HepG2 (cell line): ENCODE results near the gene IL1R1. TPM values are rescaled to one million over a fixed set of nuclear protein-coding genes. Genes with fewer than 3 reads are reported as not detected.

ENCODE experiments used
- ATAC-seq: fragments of 200-7000 bp; cut with Tn5 transposase; 3 replicates; pipeline ENCODE4 v1.9.1; 2020; ENCODE audit warnings: mild to moderate bottlenecking, moderate library complexity
- BruUV-seq: library from RNA; stranded (reverse); fragments of 400-500 nt; replicated peaks from 2 replicates; lab custom pipeline; 2021; lab: Mats Ljungman, UMichigan
- CTCF ChIA-PET: fragments of 300-600 bp; formaldehyde crosslinking; extraction: SDS; loops from one replicate; lab custom pipeline; 2021; ENCODE audit warnings: low total read pairs, inconsistent platforms, low intra/inter-chr PET ratio; lab: Yijun Ruan, JAX
- POLR2A ChIA-PET: fragments of 350-600 bp; sonication (Branson Sonifier 250); formaldehyde crosslinking; loops from one replicate; lab custom pipeline; 2020; ENCODE audit warnings: antibody characterized with exemption, inconsistent platforms; lab: Yijun Ruan, JAX
- DNase-seq: peaks from one replicate; pipeline ENCODE4 v3.0.0-alpha.2; 2015; ENCODE audit warnings: low spot score
- FAIRE-seq: peaks from 3 replicates; lab custom pipeline; 2011; peaks lifted over from hg19 to GRCh38; lab: Jason Lieb, UNC
- H2AFZ ChIP-seq: one replicate; pipeline ENCODE4 v1.6.1; 2011; ENCODE audit warnings: low read length, inconsistent platforms
- H3K27ac ChIP-seq: fragments of 300-600 bp; 3 replicates; pipeline ENCODE4 v1.8.0; 2011; ENCODE audit warnings: mixed run types, mild to moderate bottlenecking, mixed read lengths, low read length, inconsistent platforms; ENCODE audit not compliant: insufficient read depth; ENCODE audit errors: extremely low read length
- H3K27me3 ChIP-seq, 2 experiments: fragments of 200-600 bp in 1 of 2; 2 replicates in 1 of 2; 3 replicates in 1 of 2; pipeline versions ENCODE4 v1.6.0 to v1.8.0; 2011; ENCODE audit warnings: low read length in 2 of 2, mild to moderate bottlenecking in 2 of 2, moderate library complexity in 2 of 2, inconsistent platforms in 1 of 2; ENCODE audit not compliant: insufficient read depth in 2 of 2, control insufficient read depth in 1 of 2
- H3K36me3 ChIP-seq, 2 experiments: fragments of 200-600 bp in 1 of 2; replicated peaks in 1 of 2; 2 replicates in 1 of 2; 3 replicates in 1 of 2; pipeline versions ENCODE4 v1.5.1 to v1.8.0; 2011; ENCODE audit warnings: low read length in 2 of 2, inconsistent platforms in 1 of 2; ENCODE audit not compliant: insufficient read depth in 2 of 2, control insufficient read depth in 1 of 2
- H3K4me1 ChIP-seq: 2 replicates; pipeline ENCODE4 v1.5.1; 2012; ENCODE audit warnings: low read length, inconsistent platforms; ENCODE audit not compliant: insufficient read depth
- H3K4me2 ChIP-seq: 2 replicates; pipeline ENCODE4 v1.6.0; 2011; ENCODE audit warnings: low read depth, low read length, inconsistent platforms
- H3K4me3 ChIP-seq, 3 experiments: fragments of 200-600 bp in 1 of 3; sonication (generic), shearing (Covaris generic) in 1 of 3; replicated peaks in 1 of 3; 2 replicates each; pipeline ENCODE4 v1.5.1; 2011 to 2016; ENCODE audit warnings: low read length in 3 of 3, inconsistent platforms in 2 of 3, low read depth in 2 of 3, mild to moderate bottlenecking in 2 of 3, control low read depth in 1 of 3, mixed read lengths in 1 of 3; ENCODE audit not compliant: insufficient read depth in 1 of 3
- H3K79me2 ChIP-seq: one replicate; pipeline ENCODE4 v1.6.1; 2011; ENCODE audit warnings: low read length, inconsistent platforms; ENCODE audit not compliant: insufficient read depth
- H3K9ac ChIP-seq: 2 replicates; pipeline ENCODE4 v1.6.0; 2011; ENCODE audit warnings: mild to moderate bottlenecking, low read depth, low read length, inconsistent platforms; ENCODE audit not compliant: insufficient read depth
- H3K9me3 ChIP-seq: 2 replicates; pipeline ENCODE4 v1.5.1; 2012; ENCODE audit warnings: mild to moderate bottlenecking, low read length
- H4K20me1 ChIP-seq: 2 replicates; pipeline ENCODE4 v1.6.0; 2011; ENCODE audit warnings: inconsistent platforms, mild to moderate bottlenecking, low read length, moderate library complexity; ENCODE audit not compliant: insufficient read depth
- HNF4G ChIP-seq, 2 experiments: sonication (generic) in 1 of 2; formaldehyde crosslinking in 1 of 2; IDR thresholded peaks; 2 replicates each; pipeline versions ENCODE4 v1.4.0 to v1.6.1; 2011 to 2020; ENCODE audit warnings: borderline replicate concordance in 2 of 2, low read depth in 2 of 2, mild to moderate bottlenecking in 2 of 2, low read length in 1 of 2, missing genetic modification reagents in 1 of 2, moderate library complexity in 1 of 2
- HNRNPH1 ChIP-seq: fragments of 200-400 bp; formaldehyde crosslinking; optimal IDR thresholded peaks from 2 replicates; pipeline ENCODE3; 2017; ENCODE audit warnings: mild to moderate bottlenecking, low read depth, low read length
- KDM1A ChIP-seq: IDR thresholded peaks from 2 replicates; pipeline ENCODE4 v1.6.1; 2016; ENCODE audit warnings: missing compliant biosample characterization
- NAIF1 ChIP-seq: sonication (generic); formaldehyde crosslinking; IDR thresholded peaks from 2 replicates; pipeline ENCODE4 v1.5.0; 2020; ENCODE audit warnings: mild to moderate bottlenecking, missing genetic modification reagents, borderline replicate concordance
- REL ChIP-seq: sonication (generic); formaldehyde crosslinking; conservative IDR thresholded peaks from 2 replicates; pipeline ENCODE4 v1.8.0; 2022; ENCODE audit warnings: mild to moderate bottlenecking, missing genetic modification reagents, moderate library complexity
- SAFB2 ChIP-seq: sonication (generic); formaldehyde crosslinking; IDR thresholded peaks from 2 replicates; pipeline ENCODE4 v1.5.1; 2020; ENCODE audit warnings: missing genetic modification reagents, low read depth, mild to moderate bottlenecking, borderline replicate concordance
- SUZ12 ChIP-seq: fragments of 150-350 bp; IDR thresholded peaks from 2 replicates; pipeline ENCODE4 v1.6.1; 2014; ENCODE audit warnings: low read depth, low read length
- ZNF446 ChIP-seq: sonication (generic); formaldehyde crosslinking; IDR thresholded peaks from 2 replicates; pipeline ENCODE4 v1.5.0; 2020; ENCODE audit warnings: mild to moderate bottlenecking, missing genetic modification reagents
- ZNF569 ChIP-seq: sonication (generic); formaldehyde crosslinking; IDR thresholded peaks from 2 replicates; pipeline ENCODE4 v1.5.0; 2020; ENCODE audit warnings: mild to moderate bottlenecking, missing genetic modification reagents, moderate library complexity, borderline replicate concordance
- WGBS: methylation state at CpG from one replicate; pipeline ENCODE4 v1.1.6; 2017; ENCODE audit warnings: low lambda C conversion rate; 5-methylcytosine and 5-hydroxymethylcytosine counted together
- in situ Hi-C: cut with HindIII; loops from 2 replicates; pipeline ENCODE4 v1.10.0; 2017; ENCODE audit warnings: low pct_unique_long_range_greater_than_20kb; ENCODE audit not compliant: extremely low pct_ligation_motif_present
- intact Hi-C: fragments of 100-400 bp; cut with micrococcal nuclease; formaldehyde crosslinking; loops from one replicate; pipeline ENCODE4 v1.10.0; 2022; ENCODE audit not compliant: unreplicated experiment
- polyA plus RNA-seq, 8 experiments: library from polyadenylated mRNA; depleted of rRNA in 3 of 8; stranded (reverse) in 7 of 8; unstranded in 1 of 8; fragments of >200 nt; fragmentation: Illumina TruSeq in 4 of 8; extraction: Trizol in 4 of 8; gene quantifications; 2 replicates each; pipeline versions ENCODE4 v1.2.1 to v1.2.3, GENCODE V29; 2011 to 2016; ENCODE audit warnings: low read depth in 4 of 8, missing spikeins in 1 of 8, mixed read lengths in 1 of 8; ENCODE audit not compliant: insufficient read depth in 1 of 8
- total RNA-seq, 5 experiments: library from RNA; depleted of rRNA; stranded (reverse); fragments of >200 nt; fragmentation: Illumina TruSeq; extraction: Trizol; gene quantifications; 2 replicates each; pipeline ENCODE4 v1.2.3, GENCODE V29; 2016; ENCODE audit warnings: low read depth in 1 of 5

Gene IL1R1
- total and polyA plus RNA-seq, 2 of the 13 experiments (the other 11 are each of a cell fraction or from before 2014, with no cell fraction given), result 38.0 to 93.1 TPM

DNA sequence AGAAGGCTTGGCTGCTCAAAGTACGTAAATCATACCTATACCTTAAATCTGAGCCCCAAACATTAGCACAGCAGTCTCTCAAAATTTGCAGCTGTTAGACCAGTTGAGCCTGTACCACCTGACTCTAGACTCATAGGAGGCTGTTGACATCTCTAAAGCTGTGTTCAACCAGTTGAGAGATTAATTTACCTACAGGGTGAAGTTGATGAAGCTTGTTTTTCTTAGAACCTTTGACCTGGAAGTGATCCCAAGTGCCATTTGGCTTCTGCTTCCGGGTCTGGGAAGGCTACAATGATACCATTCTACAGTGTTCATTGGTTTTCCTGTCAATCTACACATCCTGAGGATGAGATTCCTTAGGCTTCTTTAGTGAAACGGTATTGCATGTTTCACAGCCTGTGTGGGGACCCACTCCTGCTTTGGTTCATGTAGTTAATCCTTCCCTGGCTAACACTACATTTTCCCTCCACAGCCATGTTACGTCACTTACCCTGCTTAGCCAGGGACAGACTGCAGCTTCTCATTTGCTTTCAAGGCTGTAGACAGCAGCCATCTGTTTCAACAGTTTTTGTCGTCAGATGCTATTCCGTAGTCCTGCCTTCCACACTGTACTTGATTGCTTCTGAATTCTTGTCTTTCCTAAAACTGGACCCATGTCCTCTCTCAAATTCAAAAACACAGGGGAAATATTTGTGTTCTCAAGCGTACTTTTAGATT, 39.5 kb downstream of the IL1R1 start (continued):
- TF ChIP-seq HNRNPH1, result no peak
- no peak for TF ChIP-seq ZNF569 (CRISPR knock-in tag)
- TF ChIP-seq REL (CRISPR knock-in tag), result no peak
- TF ChIP-seq SAFB2 (CRISPR knock-in tag), result no peak
- no peak for TF ChIP-seq SUZ12

DNA sequence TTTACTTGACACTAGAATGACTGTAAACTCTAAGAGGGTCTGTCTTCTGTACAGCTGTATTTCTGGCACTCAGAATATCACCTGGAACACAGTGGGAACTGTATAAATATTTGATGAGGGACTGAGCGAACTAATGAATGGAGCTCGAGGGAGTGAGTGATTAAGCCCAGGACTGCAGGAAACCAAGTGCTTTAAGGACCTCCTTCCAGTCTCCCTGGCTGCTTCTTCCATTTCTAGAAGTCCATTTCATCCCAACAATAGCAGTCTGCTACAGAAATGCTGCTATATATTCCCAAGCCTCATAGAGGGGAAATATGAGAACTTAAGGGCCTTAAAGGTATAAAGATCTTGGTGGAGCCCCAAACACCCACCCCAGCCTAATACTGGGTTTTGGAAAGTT, 41.5 kb downstream of the IL1R1 start:
- POLR2A ChIA-PET, result no interaction called here
- WGBS, result 41% methylated on average over 2 of the region's 2 CpGs
- TF ChIP-seq HNF4G (IDR thresholded peaks at IDR 0.05; ENCODE audit: borderline replicate concordance, low read depth, low read length) (no peak), HNF4G (CRISPR knock-in tag; IDR thresholded peaks at IDR 0.05; ENCODE audit: borderline replicate concordance, low read depth) (no peak), ZNF446 (CRISPR knock-in tag) (no peak), KDM1A (CRISPR knock-in tag) (no peak), NAIF1 (CRISPR knock-in tag) (no peak)
- TF ChIP-seq, all 625 proteins: peak for 0
- no TSS peak for BruUV-seq
- Histone ChIP-seq H3K4me3 (no peak overlapping the region), H4K20me1 (no peaks in the 10 kb centered on the region), H3K9ac (no peak overlapping the region), H3K79me2 (no peaks in the 10 kb centered on the region), H3K4me2 (no peak overlapping the region), H3K27me3 (no peaks in the 10 kb centered on the region), H3K36me3 (no peaks in the 10 kb centered on the region), H3K27ac (no peak overlapping the region), H3K4me1 (peaks cover 57% of the 10 kb centered on the region), H2AFZ (no peak overlapping the region), H3K9me3 (no peaks in the 10 kb centered on the region)
- CTCF ChIA-PET, result no interaction called here
- in situ Hi-C loops (no loop called here), intact Hi-C loops (no loop called here)
- DNase-seq (no peak), ATAC-seq (no peak), FAIRE-seq (no peak)
